ENCODE results near the gene AKIP1. TPM values are rescaled to one million over a fixed set of nuclear protein-coding genes. Genes with fewer than 3 reads are reported as not detected.

Gene AKIP1
- total RNA-seq, 1 experiment from 2014 or later, result 85.2 TPM

DNA sequence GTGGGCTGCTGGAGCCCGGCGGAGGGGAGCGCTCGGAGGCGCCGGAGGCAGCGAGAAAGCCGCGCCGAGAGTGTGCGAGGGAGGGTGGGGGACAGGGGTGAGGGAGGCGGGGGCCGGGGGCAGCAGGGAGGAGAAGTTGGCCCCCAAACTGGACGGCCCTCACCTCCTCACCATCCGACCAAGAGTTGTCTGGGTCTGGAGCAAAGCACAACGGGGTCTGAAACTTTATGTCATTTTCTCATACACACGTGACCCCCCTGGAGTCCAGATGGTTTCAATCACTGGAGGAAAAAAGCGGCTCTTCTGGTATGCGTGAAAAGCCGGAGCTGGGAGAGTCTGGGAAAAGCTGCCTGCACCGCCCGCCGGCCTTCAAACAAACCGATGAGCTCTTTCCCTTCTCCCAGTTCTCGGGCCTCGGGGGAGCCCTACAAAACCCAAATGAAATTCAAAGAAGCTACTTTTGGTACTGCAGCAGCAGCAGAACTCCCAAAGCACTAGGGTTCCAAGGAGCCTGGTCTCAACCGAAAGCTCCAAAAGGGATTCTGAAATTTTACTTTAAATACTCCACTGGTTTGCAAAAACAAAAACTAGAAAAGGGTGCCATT, 39.7 kb upstream of the AKIP1 start:
- Histone ChIP-seq H3K27ac (ENCODE audit: low read length) (peak overlapping the region; percentile 62), H3K4me3 (ENCODE audit: low read depth in 2 of 2, low read length in 2 of 2) (peak overlapping the region; percentile 67 to 72), H3K27me3 (ENCODE audit: control insufficient read depth, insufficient read depth, low read length) (no peaks in the 10 kb centered on the region), H3K4me1 (ENCODE audit: control insufficient read depth, insufficient read depth, low read length) (peaks cover 29% of the 10 kb centered on the region), H3K9me3 (ENCODE audit: control insufficient read depth, insufficient read depth, low read depth, low read length) (no peaks in the 10 kb centered on the region), H3K36me3 (ENCODE audit: control insufficient read depth, insufficient read depth, low read length) (no peaks in the 10 kb centered on the region)
- in situ Hi-C loops (cut with HindIII; ENCODE audit: low pct_unique_long_range_greater_than_20kb, low sequenced_read_pairs) (no loop called here), intact Hi-C loops (cut with micrococcal nuclease; ENCODE audit: unreplicated experiment) (loop anchor here (5.0 kb wide), 1 partner anchor 184 kb away; no protein-coding TSS in a partner anchor)
- POLR2A ChIA-PET, result interaction anchor here (0.6 kb wide), 1 partner anchor 36 kb away, joined by 3 read pairs; no protein-coding TSS in a partner anchor
- CTCF ChIA-PET, result interaction anchor here (1.4 kb wide), 1 partner anchor 57 kb away, joined by 5 read pairs; no protein-coding TSS in a partner anchor
- ATAC-seq (peak; percentile 77), DNase-seq (ENCODE audit: low read depth, low spot score) (no peak)
- BruUV-seq (replicated peaks), result no TSS peak
- TF ChIP-seq, protein P1, sequence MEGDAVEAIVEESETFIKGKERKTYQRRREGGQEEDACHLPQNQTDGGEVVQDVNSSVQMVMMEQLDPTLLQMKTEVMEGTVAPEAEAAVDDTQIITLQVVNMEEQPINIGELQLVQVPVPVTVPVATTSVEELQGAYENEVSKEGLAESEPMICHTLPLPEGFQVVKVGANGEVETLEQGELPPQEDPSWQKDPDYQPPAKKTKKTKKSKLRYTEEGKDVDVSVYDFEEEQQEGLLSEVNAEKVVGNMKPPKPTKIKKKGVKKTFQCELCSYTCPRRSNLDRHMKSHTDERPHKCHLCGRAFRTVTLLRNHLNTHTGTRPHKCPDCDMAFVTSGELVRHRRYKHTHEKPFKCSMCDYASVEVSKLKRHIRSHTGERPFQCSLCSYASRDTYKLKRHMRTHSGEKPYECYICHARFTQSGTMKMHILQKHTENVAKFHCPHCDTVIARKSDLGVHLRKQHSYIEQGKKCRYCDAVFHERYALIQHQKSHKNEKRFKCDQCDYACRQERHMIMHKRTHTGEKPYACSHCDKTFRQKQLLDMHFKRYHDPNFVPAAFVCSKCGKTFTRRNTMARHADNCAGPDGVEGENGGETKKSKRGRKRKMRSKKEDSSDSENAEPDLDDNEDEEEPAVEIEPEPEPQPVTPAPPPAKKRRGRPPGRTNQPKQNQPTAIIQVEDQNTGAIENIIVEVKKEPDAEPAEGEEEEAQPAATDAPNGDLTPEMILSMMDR (IDR thresholded peaks at IDR 0.05), result no peak
- TF ChIP-seq POLR2AphosphoS5 (IDR thresholded peaks at IDR 0.05; ENCODE audit: low read depth, low read length) (no peak), SIN3A (IDR thresholded peaks at IDR 0.05; ENCODE audit: borderline replicate concordance, insufficient read depth, low read depth, low read length) (no peak), TCF7L2 (IDR thresholded peaks at IDR 0.05; ENCODE audit: low read depth, low read length) (peak; percentile 65), REST (IDR thresholded peaks at IDR 0.05; ENCODE audit: insufficient read depth in 1 of 2, low read depth in 2 of 2, low read length in 1 of 2) (no peak)

- BruUV-seq (replicated peaks), result no TSS peak
- Histone ChIP-seq H3K4me3 (ENCODE audit: low read depth in 2 of 2, low read length in 2 of 2) (no peak overlapping the region), H3K4me1 (ENCODE audit: control insufficient read depth, insufficient read depth, low read length) (peaks cover 22% of the 10 kb centered on the region), H3K27me3 (ENCODE audit: control insufficient read depth, insufficient read depth, low read length) (no peaks in the 10 kb centered on the region), H3K36me3 (ENCODE audit: control insufficient read depth, insufficient read depth, low read length) (no peaks in the 10 kb centered on the region), H3K27ac (ENCODE audit: low read length) (peak overlapping the region; percentile 62; the same call in 1 of the 2 replicates), H3K9me3 (ENCODE audit: control insufficient read depth, insufficient read depth, low read depth, low read length) (no peaks in the 10 kb centered on the region)
- in situ Hi-C loops (cut with HindIII; ENCODE audit: low pct_unique_long_range_greater_than_20kb, low sequenced_read_pairs), result no loop called here
- ChIA-PET POLR2A (interaction anchor here (0.6 kb wide), 1 partner anchor 36 kb away, joined by 3 read pairs; no protein-coding TSS in a partner anchor), CTCF (no interaction called here)
- DNase-seq (ENCODE audit: low read depth, low spot score) (no peak), ATAC-seq (no peak)
- intact Hi-C loops (cut with micrococcal nuclease; ENCODE audit: unreplicated experiment), result loop anchor here (5.0 kb wide), 1 partner anchor 185 kb away; no protein-coding TSS in a partner anchor
- no peak for TF ChIP-seq POLR2AphosphoS5 (IDR thresholded peaks at IDR 0.05; ENCODE audit: low read depth, low read length)
- no peak for TF ChIP-seq REST (IDR thresholded peaks at IDR 0.05; ENCODE audit: insufficient read depth in 1 of 2, low read depth in 2 of 2, low read length in 1 of 2)
- no peak for TF ChIP-seq TCF7L2 (IDR thresholded peaks at IDR 0.05; ENCODE audit: low read depth, low read length)
- TF ChIP-seq, protein P1 (IDR thresholded peaks at IDR 0.05), result no peak
- no peak for TF ChIP-seq SIN3A (IDR thresholded peaks at IDR 0.05; ENCODE audit: borderline replicate concordance, insufficient read depth, low read depth, low read length)
These were observed 39.0 kb upstream of the AKIP1 start for GRCh38 chr11:8871962-8872361.

All from Panc1 (cell line).